Calu3 (cell line): ENCODE results near the gene SLC6A17. TPM values are rescaled to one million over a fixed set of nuclear protein-coding genes. Genes with fewer than 3 reads are reported as not detected.

Source experiments
- BruUV-seq: library from RNA; stranded (reverse); fragments of 400-500 nt; replicated peaks from 2 replicates; lab custom pipeline; 2021; lab: Mats Ljungman, UMichigan
- CTCF ChIA-PET: fragments of 300-600 bp; sonication (Branson Sonifier 250); formaldehyde crosslinking; loops from one replicate; lab custom pipeline; 2022; ENCODE audit warnings: antibody characterized with exemption; lab: Charles Lee
- DNase-seq: peaks from one replicate; pipeline ENCODE4 v3.0.0; 2022
- H3K27ac Mint-ChIP-seq: one replicate; pipeline ENCODE4 v1.8.0; 2022; ENCODE audit warnings: mixed read lengths; ENCODE audit not compliant: unreplicated experiment
- H3K27me3 Mint-ChIP-seq: one replicate; pipeline ENCODE4 v1.8.0; 2022; ENCODE audit warnings: mixed read lengths; ENCODE audit not compliant: unreplicated experiment
- H3K36me3 Mint-ChIP-seq: one replicate; pipeline ENCODE4 v1.8.0; 2022; ENCODE audit warnings: mild to moderate bottlenecking, moderate library complexity, mixed read lengths; ENCODE audit not compliant: insufficient read depth, unreplicated experiment
- H3K4me1 Mint-ChIP-seq: one replicate; pipeline ENCODE4 v1.8.0; 2022; ENCODE audit warnings: mild to moderate bottlenecking, low read depth, mixed read lengths; ENCODE audit not compliant: unreplicated experiment
- H3K4me3 Mint-ChIP-seq: one replicate; pipeline ENCODE4 v1.8.0; 2022; ENCODE audit warnings: mild to moderate bottlenecking, low read depth, moderate library complexity, mixed read lengths; ENCODE audit not compliant: unreplicated experiment
- H3K9me3 Mint-ChIP-seq: one replicate; pipeline ENCODE4 v1.8.0; 2022; ENCODE audit warnings: low read depth, mixed read lengths; ENCODE audit not compliant: unreplicated experiment
- intact Hi-C: fragments of 100-400 bp; cut with micrococcal nuclease; formaldehyde crosslinking; loops from one replicate; pipeline ENCODE4 v1.10.0; 2022; ENCODE audit not compliant: unreplicated experiment
- total RNA-seq: library from RNA; stranded (reverse); gene quantifications from 2 replicates; pipeline ENCODE4 v1.2.3, GENCODE V29; 2022
- TF ChIP-seq, protein P1 (sequence below): fragments of 200-600 bp; IDR thresholded peaks from one replicate; pipeline ENCODE4 v1.8.0; 2022; ENCODE audit warnings: antibody characterized with exemption; ENCODE audit not compliant: unreplicated experiment

SLC6A17 gene
- total RNA-seq, 1 experiment from 2014 or later = 0.24 TPM

- TF ChIP-seq, protein P1, sequence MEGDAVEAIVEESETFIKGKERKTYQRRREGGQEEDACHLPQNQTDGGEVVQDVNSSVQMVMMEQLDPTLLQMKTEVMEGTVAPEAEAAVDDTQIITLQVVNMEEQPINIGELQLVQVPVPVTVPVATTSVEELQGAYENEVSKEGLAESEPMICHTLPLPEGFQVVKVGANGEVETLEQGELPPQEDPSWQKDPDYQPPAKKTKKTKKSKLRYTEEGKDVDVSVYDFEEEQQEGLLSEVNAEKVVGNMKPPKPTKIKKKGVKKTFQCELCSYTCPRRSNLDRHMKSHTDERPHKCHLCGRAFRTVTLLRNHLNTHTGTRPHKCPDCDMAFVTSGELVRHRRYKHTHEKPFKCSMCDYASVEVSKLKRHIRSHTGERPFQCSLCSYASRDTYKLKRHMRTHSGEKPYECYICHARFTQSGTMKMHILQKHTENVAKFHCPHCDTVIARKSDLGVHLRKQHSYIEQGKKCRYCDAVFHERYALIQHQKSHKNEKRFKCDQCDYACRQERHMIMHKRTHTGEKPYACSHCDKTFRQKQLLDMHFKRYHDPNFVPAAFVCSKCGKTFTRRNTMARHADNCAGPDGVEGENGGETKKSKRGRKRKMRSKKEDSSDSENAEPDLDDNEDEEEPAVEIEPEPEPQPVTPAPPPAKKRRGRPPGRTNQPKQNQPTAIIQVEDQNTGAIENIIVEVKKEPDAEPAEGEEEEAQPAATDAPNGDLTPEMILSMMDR = no peak
- H3K4me1 Mint-ChIP-seq = peaks cover 48% of the 10 kb centered on the region
- intact Hi-C loops = no loop called here
- no peaks in the 10 kb centered on the region for H3K27me3 Mint-ChIP-seq
- CTCF ChIA-PET = no interaction called here
- H3K4me3 Mint-ChIP-seq = no peak overlapping the region
- peaks cover 22% of the 10 kb centered on the region for H3K36me3 Mint-ChIP-seq
- BruUV-seq = no TSS peak
- no peaks in the 10 kb centered on the region for H3K9me3 Mint-ChIP-seq
- H3K27ac Mint-ChIP-seq = peak overlapping the region; percentile 25
- no peak for DNase-seq
Observed at GRCh38 chr1:110242062-110242461, 91.8 kb downstream of the SLC6A17 start.

DNA sequence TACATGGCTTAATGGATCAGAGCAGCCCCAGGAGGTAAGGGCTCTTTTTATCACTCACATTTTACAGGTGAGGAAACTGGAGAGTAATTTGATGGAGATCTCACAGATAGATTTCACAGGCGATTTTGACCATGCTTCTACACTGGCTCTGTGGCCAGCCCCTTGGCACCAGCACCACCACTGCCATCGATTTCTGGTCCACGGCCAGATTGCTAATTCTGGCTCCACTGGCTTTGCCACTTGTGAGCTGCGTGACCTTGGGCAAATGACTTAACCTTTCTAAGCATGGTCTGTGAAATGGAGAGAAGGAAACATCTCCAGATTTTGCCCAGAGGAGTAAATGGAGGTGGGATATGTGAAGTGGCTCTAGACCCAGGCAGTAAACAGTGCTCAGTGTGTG lies 92.4 kb downstream of the SLC6A17 start:
- Mint-ChIP-seq H3K36me3 (peaks cover 22% of the 10 kb centered on the region), H3K27me3 (no peaks in the 10 kb centered on the region)

DNA sequence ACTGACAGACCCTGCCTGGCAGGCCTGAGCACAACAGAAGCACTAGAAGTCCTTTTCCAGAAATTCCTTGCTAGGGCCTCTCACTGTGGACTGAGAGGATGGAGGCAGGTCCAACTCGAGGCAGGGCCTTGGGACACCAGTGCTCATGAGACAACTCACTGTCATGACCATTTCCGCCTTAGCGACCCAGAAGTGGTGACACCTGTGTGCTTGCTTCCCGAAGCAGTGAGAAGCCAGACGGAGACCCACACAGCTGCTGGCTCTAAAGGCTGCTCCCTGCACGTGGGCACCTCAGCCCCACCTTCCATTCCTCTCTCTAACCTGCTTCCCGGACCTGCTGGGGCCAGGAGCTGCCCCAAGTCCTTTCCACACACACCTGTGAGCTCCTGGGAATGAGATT lies 92.9 kb downstream of the SLC6A17 start:
- Mint-ChIP-seq H3K36me3 (peaks cover 22% of the 10 kb centered on the region), H3K4me3 (no peak overlapping the region), H3K9me3 (no peaks in the 10 kb centered on the region), H3K27me3 (no peaks in the 10 kb centered on the region), H3K4me1 (peaks cover 45% of the 10 kb centered on the region), H3K27ac (no peak overlapping the region)
- BruUV-seq = no TSS peak
- TF ChIP-seq, protein P1 = no peak
- intact Hi-C loops = no loop called here
- CTCF ChIA-PET = no interaction called here
- no peak for DNase-seq

More for the DNA sequence above, 92.4 kb downstream of the SLC6A17 start:
- H3K4me3 Mint-ChIP-seq = no peak overlapping the region
- no peak overlapping the region for H3K27ac Mint-ChIP-seq
- TF ChIP-seq, protein P1 = no peak
- no TSS peak for BruUV-seq
- H3K9me3 Mint-ChIP-seq = no peaks in the 10 kb centered on the region
- intact Hi-C loops = no loop called here
- CTCF ChIA-PET = no interaction called here
- DNase-seq = no peak
- H3K4me1 Mint-ChIP-seq = peaks cover 48% of the 10 kb centered on the region

DNA sequence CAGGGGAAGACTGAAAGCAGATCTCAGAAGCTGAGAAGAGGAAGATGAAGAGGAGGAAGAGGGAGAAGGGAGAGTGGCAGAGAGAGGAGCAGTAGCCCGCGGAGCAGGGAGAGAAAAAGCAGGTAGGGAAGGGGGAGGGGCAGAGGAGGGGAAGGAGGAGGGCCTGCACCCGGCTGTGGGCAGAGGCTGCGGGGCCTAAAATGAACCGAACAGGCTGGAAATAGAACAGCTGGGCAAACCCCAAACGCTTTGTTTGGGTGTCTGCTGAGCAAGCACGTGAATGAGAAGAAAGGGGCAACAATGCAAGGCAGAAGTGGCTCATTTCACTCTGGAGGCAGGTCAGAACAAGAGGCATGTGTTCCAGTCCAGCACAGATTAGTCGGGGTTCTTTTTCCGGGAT lies 93.3 kb downstream of the SLC6A17 start:
- H3K4me3 Mint-ChIP-seq = no peak overlapping the region
- DNase-seq = no peak
- H3K4me1 Mint-ChIP-seq = peaks cover 41% of the 10 kb centered on the region
- intact Hi-C loops = no loop called here
- CTCF ChIA-PET = no interaction called here
- no peak overlapping the region for H3K27ac Mint-ChIP-seq
- H3K9me3 Mint-ChIP-seq = no peaks in the 10 kb centered on the region
- H3K36me3 Mint-ChIP-seq = peaks cover 22% of the 10 kb centered on the region
- TF ChIP-seq, protein P1 = no peak
- H3K27me3 Mint-ChIP-seq = no peaks in the 10 kb centered on the region
- BruUV-seq = no TSS peak
